GM18498 (cell line): ENCODE results near the gene PAMR1.

Experiments
- ATAC-seq: cut with Tn5 transposase; IDR thresholded peaks from one replicate; pipeline ENCODE4 v1.9.1; 2021; ENCODE audit warnings: mild to moderate bottlenecking, moderate library complexity; ENCODE audit not compliant: unreplicated experiment

The PAMR1 gene

DNA sequence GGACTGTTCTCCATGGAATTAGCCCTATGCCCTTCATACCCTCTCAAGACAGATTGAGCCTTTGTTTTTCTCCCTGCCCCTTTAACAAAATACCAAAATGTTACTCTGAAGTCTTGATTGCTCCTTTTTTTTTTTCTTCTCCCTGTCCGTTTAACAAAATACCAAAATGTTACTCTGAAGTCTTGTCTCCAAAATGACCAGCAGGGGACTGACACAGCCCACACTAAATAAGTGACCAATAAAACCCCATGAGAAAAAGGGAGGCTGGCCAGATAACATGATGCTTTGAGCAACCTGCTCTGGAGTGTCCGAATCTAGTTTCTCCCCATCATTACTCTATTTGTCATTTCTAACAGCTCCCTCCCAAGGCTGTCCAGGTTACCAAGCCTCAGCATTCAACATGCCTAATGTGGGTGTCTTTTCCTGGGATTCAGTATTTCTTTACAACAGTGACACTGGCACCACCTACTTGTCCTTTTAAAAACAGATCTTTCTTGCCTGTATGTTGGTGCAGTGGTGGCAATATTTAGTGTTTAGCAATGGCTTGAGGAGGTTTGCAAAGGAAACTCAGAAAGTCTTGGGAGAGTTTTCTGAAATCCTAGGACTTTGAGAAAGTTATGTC, 63.4 kb downstream of the PAMR1 start:
- ATAC-seq = no peak

DNA sequence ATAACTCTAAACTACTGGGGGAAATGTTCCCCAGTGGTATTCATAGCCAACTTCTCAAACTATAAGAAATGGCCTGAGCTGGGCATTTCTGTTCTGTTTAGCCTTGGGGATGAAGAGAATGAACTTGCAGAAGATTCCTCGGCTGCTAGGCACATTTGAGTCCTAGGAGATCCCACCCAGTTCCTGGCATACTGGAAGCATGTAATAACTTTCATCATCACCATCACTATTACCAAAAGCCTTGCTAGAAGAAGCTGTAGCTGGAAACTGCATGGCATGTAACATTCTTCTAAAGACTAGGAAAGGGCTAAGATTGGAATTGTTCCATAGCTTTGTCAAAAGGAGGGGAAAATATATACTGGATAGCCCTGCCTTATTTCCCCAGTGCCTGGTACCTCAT, 65.9 kb downstream of the PAMR1 start:
- ATAC-seq = no peak

DNA sequence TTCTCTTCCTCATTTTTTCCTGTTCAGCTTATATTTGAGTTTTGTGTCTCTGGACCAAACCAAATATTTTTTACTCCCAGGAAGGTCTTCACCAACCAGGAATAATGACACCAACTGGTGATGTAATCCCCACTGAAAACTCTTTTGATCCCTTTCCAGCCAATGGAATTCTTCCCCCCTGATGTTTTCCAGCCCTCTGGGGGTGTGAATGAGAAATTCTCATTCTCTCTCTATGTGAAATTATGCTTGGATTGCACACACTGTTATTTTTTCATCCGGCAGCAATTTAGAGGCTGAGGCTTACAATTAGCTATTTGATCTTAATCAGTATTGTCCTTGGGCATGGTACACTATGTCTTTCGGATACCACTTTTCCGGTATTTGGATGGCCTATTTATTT, 66.6 kb downstream of the PAMR1 start:
- ATAC-seq = no peak

DNA sequence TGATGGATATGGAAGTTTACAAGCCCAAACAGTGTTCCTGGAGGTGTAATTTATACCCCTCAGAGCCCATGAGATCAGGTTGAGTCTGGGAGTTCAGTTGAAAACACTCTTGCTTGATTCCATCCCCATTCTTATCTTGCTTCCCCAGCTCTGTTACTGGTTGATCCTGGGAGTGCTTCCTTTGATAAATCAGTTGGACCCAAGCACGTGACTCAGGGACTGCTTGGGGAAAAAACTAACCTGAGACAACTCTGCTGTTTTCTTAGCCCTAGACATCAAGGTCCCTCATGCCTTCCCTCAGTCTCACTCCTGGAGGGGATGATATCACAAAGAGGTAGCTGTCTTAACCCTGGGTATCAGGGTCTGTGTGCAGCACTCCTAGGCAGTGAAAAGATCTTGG, 71.1 kb downstream of the PAMR1 start:
- no peak for ATAC-seq

DNA sequence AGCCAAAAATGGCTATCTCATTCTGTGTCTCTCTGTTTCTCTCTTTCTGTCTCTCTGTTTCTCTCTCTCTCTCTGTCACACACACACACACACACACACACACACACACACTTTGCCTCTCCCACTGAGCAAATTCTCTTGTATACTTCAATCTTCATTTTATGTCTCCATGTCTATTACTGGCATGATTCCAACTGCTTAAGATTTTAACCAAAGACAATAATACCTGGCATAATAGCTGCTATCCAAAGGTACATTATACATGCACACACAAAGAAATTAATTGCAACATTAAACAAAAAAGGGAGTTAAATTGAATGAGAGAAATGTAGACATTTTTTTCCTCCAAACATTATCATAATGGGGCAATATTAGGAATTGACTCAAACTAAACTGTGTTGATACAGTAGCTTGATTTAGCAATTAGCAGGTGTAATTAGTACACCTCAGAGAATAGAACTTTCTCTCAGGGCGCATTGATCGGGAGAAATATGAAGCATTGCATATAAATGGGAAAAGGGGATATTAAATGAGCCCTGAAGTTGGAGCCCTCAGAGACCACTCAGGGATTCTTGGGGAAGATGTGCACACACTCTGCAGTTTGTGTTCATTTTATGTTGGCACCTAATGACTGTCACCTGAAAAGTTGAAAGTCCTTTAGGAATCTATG, 88.7 kb downstream of the PAMR1 start:
- ATAC-seq = no peak

DNA sequence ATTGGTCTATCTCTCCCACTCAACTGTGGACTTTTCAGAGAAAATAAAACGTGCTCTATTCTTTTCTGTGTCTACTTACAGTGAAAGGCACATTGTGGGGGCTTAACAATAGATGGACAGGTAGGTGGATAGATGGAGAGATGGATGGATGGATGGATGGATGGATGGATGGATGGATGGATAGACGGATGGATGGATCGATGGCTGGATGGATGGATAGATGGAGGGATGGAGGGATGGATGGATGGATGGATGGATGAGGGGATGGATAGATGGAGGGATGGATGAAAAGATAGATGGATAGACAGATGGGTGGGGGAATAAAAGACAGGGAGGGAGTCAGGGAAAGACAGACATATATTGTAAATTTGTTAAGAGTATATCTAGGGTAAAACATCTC, 91.8 kb downstream of the PAMR1 start:
- no peak for ATAC-seq

DNA sequence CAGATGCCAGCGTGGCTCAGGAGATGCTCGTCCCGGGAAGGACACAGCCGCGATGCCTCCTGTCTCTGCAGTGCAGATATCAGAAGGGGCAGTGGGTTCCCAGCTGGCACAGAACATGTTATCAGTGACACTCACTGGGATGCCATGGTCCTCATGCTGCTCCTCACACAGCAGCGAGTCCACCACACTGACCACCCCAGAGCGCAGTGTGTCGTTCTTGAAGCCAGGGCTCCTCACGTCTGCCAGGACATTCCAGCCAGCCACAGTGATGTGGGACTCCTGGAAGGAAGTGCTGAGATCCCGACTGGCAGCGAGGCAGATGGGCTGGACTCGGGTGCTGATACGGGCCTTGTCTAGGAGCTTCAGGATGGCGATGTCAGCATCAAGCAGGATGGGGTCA, 93.0 kb downstream of the PAMR1 start:
- no peak for ATAC-seq

DNA sequence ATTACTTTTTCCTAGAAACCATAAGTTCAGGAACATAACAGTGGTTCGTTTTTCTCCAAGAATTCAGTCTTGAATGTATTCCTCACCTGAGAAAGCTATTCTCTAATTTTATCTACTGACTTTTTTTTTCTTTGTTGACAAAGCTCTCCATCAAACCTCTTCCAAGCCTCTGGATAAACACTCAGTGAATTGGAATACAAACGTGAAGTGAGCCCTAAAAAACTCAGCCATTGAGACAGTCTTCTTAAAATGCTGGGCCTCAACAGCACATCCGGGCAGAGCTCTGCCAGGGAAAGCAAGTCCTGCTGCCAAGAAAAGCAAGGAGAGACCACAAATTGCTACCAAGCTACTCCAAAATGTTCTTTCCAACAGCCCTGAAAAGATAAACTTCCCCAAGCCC, 98.3 kb downstream of the PAMR1 start:
- ATAC-seq = no peak

DNA sequence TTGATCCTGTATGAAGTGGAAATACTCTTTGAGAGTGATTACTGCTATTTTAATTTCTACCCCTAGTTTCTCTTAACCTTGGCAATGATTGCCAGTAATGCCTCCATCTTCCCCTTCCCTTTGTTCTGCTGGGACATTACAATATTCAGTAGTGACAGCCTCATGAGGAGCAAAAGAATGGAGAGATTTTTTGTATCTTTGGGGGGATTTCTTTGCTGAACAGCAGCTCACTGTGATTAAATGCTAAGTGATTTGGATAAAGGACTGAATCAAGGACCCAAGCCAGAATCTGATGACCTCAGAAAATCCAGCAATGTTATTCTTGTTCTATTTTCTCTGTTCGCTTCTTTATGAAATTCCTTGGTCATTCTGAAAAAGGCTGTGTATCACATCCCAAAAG, 99.1 kb downstream of the PAMR1 start:
- no peak for ATAC-seq

DNA sequence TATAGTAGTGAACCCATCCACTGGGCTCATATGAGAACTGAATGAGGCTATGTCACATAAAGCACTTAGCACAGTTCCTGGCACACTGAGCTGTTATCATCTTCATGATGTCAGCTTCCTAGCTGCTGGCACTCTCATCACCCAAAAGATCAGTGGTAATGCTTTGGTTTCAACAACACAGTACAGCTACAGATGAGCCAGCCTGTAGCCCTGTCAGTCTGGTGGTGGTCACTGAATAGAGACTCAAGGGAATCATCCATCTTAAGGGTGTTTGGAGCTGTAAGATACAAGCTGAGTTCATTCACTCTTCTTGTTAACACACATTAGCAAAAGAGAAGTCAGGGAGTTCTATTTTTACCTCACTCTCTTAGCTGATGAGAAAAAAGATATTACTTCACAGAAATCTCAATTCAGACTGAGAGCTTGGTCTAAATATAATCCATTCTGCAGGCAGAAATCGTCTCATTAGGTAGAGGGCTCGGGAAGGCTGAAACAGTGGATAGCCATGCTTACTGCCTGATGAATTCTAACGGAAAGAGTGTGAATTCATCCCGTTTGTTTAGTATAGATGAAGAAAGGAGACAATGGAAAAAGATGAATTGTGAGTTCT, 99.7 kb downstream of the PAMR1 start:
- no peak for ATAC-seq

DNA sequence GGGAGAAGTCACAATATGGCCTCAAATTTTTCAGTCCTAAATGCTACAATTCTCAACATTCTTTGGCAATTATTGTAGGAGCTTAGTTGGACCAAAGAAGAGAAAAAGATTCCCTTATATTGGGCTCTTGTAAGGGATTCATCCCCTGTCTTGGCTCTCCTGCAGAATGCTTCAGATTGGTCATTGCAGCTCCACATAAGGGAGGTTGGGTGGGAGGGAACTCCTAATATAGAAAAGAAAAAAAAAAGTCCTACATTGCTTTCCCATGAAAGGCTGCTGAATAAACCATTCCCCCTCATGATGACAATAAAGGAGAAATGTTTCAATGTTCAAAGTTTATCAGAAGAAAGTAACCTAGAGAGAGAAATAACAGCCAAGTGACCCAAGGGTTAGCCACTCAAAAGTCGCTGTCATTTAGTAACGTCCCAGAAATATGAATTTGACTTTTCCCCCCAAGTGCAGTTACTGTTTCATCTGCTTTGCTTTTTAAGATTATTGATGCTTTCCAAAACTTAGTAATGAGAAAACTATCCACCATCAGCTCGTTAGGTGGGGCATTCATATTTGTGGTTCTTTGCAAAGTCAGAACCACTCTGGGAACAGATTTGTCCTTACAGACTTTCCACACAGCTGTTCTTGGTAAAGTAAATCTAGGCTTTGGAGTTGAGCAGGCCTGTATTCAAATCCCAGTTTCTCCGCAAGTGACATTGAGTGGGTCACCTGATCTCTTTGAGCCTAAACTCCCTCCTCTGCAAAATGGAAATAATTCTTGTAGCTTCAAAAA, 101.1 kb downstream of the PAMR1 start:
- no peak for ATAC-seq

DNA sequence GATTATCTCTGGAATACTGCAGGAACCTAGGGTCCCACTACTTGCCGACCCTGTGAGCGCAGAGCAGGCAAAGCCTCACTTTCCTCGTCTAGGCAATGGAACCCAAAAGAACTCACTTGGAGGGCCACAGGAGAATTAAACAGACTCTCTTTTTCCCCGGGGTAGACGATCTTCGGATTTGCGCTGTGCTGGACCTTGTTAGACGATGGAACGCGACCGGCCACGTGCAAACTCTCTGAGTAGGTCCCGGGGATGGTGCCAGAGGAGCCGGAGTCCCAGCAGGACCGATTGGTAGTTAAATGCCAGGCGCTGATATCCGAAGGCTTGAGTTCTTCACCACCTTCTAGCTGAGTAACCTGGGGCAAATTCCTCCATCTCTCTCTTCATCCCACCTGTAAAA, 105.0 kb downstream of the PAMR1 start:
- ATAC-seq = no peak

DNA sequence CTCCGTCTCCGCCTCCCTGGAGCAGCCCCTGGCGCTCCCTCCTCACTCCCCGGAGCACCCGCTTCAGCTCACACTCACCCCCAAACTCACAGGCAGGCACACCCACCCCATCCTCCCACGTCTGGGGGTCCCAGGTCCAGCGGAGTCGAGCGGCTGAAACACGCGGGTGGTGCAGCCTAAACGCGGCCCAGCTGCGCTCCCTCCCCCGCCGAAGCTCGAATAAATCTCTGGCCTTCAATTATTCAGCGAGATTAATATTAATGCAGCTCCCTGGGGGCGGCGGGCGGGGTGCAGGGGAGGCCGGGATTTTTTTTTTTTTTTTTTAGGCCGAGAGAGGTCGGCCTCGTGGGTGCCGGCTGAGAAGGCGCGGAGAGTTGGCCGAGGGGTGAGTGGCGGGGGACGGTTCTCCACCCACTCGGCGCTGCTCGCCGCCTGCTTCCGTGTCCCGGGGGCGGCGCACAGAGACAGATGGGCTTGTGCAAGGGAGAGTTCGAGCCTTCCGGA, 105.5 kb downstream of the PAMR1 start:
- ATAC-seq = no peak

DNA sequence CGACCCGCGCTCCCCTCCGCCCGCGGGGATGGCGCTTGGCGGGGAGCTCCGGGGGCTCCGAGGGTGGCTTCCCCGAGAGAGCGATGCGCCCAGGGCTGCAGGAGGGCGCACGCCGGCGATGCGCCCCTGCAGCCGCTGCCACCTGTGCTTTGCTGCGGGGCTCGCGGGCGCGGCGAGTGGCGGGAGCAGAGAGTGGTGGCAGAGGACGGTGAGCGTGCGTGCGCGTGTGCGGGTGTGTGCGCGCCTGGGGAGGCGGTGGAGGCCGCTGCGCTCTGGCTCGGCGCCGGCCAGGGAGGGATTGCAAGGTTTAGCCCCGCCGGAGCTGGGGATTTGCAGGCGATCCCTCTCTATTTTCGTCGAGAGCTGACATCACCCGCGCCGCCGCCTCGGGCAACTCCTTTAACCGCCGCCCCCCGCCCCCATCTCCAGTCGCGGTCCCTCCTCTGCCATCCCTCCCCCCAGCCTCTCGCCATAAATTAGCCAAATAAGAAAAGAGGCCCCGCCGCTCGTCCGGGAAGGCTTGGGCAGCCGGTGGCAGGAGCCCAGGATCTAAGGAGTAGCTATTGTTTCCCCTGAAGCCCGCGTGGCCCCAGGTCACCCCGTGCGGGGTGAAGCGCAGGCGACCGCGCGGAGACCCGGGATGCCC, 106.1 kb downstream of the PAMR1 start, which contains the start of gene SLC1A2:
Gene SLC1A2 (minus strand): TSS at position 375 of the 646 bp plus-strand sequence. CDS start 592 bp downstream, outside the sequence.
- ATAC-seq = no peak

DNA sequence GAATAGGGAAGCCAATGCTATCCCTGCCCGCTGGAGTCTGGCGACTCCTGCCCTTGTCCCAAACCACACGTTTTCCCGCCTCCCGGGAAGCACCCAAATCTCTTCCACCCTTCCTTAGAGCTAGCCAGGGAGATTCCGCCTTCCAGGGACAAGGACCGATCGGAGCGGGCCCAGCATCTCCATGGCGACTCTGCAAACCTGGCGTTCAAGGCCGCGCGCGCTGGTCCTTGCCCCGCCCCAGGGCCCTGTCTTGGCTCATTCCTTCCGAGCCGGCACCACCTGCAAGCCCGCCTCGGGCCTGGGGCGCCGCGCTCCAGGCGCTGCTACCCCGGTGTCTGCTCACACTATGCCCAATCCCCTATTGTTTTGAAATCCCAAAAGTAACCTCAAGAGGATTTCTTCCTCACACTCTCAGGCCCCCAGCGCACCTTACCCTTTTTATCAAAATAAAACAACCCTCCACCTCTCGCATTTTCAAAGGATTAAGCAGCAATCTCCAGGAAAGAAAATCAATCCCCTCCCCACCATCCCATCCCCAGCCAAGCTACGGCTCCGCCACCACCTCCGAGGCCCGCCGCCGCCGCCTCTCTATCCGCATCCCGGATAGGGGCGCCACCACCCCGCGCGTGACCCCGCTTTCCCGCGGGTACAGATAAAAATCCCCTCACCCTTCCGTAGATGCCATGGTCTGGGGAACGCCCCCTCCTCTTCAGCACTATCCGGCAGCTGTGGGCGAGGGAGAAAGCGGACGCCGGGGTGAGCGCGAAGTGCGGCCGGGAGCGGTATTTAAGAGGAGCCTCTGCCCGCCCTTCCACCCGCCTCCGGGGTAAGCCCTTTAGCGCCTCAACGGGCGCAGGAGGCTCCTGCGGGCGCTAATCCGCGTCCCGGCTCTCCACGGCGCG, 106.9 kb downstream of the PAMR1 start:
- no peak for ATAC-seq

DNA sequence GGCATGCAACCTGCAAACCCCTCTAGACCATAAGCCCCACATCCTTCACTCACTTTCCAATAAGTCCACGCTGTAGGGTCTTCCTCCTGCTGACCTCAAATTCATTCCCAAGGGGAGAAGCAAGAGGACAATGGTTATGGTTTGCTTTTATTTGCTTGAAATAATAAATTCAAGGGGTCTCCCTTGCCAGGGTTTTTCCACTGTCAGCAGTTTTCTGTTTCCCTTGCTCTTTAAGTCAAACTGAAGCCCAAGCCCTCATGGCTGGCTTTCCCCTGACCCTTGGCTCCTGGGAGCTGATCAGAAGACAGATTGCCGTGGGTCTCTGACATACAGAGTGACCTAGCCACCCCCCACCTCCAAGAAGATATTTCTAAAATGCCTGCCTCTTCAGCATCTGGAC, 109.9 kb downstream of the PAMR1 start:
- no peak for ATAC-seq

DNA sequence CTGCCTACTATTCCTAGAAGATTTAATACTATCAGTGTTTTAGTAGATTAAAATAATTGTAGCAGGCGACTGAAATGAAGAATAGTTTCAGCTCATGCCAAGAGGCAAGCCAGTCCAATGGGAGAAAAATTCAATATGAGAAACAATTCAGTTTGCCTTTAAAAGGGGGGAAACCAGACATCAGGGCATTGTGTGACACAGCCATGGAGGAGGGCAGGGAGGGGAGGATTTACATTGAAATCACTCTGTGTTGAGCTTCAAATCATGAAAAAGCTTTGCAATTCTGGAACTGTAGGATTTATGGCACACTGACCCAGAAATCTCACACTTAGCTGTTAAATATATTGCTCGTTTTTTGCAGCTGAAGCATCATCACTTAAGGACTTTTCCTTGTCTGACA, 110.6 kb downstream of the PAMR1 start:
- ATAC-seq = no peak

DNA sequence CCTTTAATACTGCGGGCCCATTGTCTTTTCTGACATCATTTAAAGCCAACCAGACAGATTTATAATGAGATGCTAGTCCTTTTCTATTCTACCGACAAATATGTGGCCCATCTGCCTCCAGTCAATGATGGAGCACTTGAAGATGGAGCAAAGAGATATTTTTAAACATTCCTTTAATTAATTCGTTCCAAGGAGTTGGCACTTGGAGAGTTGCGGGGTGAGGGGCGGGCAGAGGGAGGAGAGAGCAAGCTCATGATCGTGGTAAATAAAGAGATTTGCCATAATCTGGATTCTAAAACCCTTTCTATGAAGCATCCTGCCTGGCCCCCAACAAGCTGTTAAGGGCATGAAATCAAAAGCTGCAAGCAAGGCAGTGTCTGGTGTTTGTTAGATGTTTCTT, 111.1 kb downstream of the PAMR1 start:
- no peak for ATAC-seq

DNA sequence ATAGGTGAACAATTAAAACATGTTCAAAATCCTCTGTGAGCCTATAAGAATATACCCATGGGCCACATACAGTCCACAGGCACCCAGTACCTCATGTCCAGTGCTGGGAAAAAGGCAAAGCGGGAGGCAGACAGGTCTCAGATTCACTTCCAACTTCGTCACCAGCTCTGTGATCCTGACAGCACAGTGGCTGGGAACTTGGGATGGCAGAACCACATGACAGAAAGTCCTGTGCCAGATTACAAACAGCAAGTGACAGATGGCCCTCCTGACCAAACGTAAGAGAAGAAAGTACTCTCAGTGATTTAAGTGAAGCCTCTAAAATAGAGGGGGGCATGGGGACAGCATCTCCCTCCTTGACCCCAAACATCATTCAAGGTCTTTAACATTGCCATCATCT, 111.8 kb downstream of the PAMR1 start:
- no peak for ATAC-seq

DNA sequence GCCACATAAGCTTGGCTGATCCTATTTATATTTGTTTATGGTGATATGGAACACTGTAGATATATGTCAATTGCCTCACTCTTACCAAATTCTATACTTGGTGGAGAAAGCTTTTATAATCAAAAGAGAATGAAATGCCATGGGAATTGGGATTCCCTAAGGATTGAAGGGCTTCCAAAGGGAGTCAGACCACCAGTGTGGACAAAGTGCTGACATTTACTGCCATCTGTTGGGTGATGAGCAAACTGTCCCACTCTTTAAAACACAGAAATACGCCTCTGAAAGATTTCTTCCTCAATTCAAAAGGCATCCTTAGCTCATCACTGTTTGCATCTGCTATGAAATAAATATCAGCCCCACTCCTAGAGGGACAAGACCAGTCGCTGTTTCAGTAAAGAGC, 113.1 kb downstream of the PAMR1 start:
- ATAC-seq = no peak
